HCT116 (cell line): ENCODE data around the gene MAPK6. TPM values are rescaled to one million over a fixed set of nuclear protein-coding genes. Genes with fewer than 3 reads are reported as not detected.

Experiments
- ATAC-seq: fragments of 200-7000 bp; cut with Tn5 transposase; 2 replicates; pipeline ENCODE4 v1.9.1; 2020; ENCODE audit warnings: mild to moderate bottlenecking, moderate library complexity
- BruUV-seq: library from RNA; stranded (reverse); fragments of 400-500 nt; replicated peaks from 2 replicates; lab custom pipeline; 2021; lab: Mats Ljungman, UMichigan
- CTCF ChIA-PET: fragments of 300-600 bp; sonication (Branson Sonifier 250); formaldehyde crosslinking; loops from one replicate; lab custom pipeline; 2021; ENCODE audit warnings: antibody characterized with exemption; lab: Charles Lee
- POLR2A ChIA-PET: fragments of 300-600, 350-600 bp; sonication (Branson Sonifier 250); formaldehyde crosslinking; loops from one replicate; lab custom pipeline; 2021; ENCODE audit warnings: antibody characterized with exemption; lab: Charles Lee
- RAD21 ChIA-PET, 2 experiments: fragments of 300-600 bp; sonication (Branson Sonifier 250); formaldehyde crosslinking; loops; one replicate each; lab custom pipeline; 2023; ENCODE audit warnings: low total read pairs in 2 of 2; ENCODE audit not compliant: uncharacterized antibody in 2 of 2, unreplicated experiment in 2 of 2, low non-redundant PET in 1 of 2; lab: Charles Lee
- DNase-seq: peaks from one replicate; pipeline ENCODE4 v3.0.0-alpha.2; 2010; ENCODE audit warnings: low read depth, low spot score
- H2AFZ ChIP-seq: fragments of 200-600 bp; shearing (Covaris generic), sonication (generic); 2 replicates; pipeline ENCODE4 v1.6.1; 2017; ENCODE audit warnings: low read depth, mixed run types, mixed read lengths, antibody characterized with exemption, low read length; ENCODE audit not compliant: poor library complexity, severe bottlenecking
- H3K27ac ChIP-seq: 2 replicates; pipeline ENCODE4 v1.5.1; 2012; ENCODE audit warnings: low read depth, low read length
- H3K27me3 ChIP-seq: fragments of 200-600 bp; sonication (generic); 2 replicates; pipeline ENCODE4 v1.6.1; 2016; ENCODE audit warnings: mixed run types, low read length, mixed read lengths; ENCODE audit not compliant: insufficient read depth
- H3K36me3 ChIP-seq, 2 experiments: fragments of 200-500 bp in 1 of 2; fragments of 200-600 bp in 1 of 2; sonication (Bioruptor generic) in 1 of 2; sonication (generic) in 1 of 2; 2 replicates each; pipeline versions ENCODE4 v1.5.1 to v1.6.1; 2014 to 2016; ENCODE audit warnings: low read length in 2 of 2, inconsistent platforms in 1 of 2, mixed read lengths in 1 of 2, mixed run types in 1 of 2; ENCODE audit not compliant: insufficient read depth in 2 of 2, control insufficient read depth in 1 of 2
- H3K4me1 ChIP-seq, 2 experiments: fragments of 200-600 bp in 1 of 2; sonication (generic) in 1 of 2; 2 replicates each; pipeline versions ENCODE4 v1.5.1 to v1.6.1; 2012 to 2017; ENCODE audit warnings: low read length in 2 of 2, inconsistent platforms in 1 of 2, mild to moderate bottlenecking in 1 of 2, mixed read lengths in 1 of 2, mixed run types in 1 of 2, moderate library complexity in 1 of 2; ENCODE audit not compliant: insufficient read depth in 2 of 2, control insufficient read depth in 1 of 2
- H3K4me2 ChIP-seq: fragments of 200-600 bp; sonication (generic); 2 replicates; pipeline ENCODE4 v1.6.1; 2017; ENCODE audit warnings: mixed run types, low read length, mixed read lengths
- H3K4me3 ChIP-seq, 2 experiments: fragments of 200-600 bp in 1 of 2; sonication (generic) in 1 of 2; replicated peaks in 1 of 2; 2 replicates each; pipeline ENCODE4 v1.5.1; 2011 to 2016; ENCODE audit warnings: low read length in 2 of 2, control low read depth in 1 of 2, low read depth in 1 of 2, mild to moderate bottlenecking in 1 of 2, mixed read lengths in 1 of 2, mixed run types in 1 of 2
- H3K79me2 ChIP-seq: fragments of 200-600 bp; sonication (generic); 2 replicates; pipeline ENCODE4 v1.6.1; 2017; ENCODE audit warnings: mild to moderate bottlenecking, mixed run types, low read length, moderate library complexity, mixed read lengths; ENCODE audit not compliant: insufficient read depth
- H3K9ac ChIP-seq: fragments of 200-600 bp; sonication (generic); 2 replicates; pipeline ENCODE4 v1.6.1; 2016; ENCODE audit warnings: low read length, mixed read lengths
- H3K9me2 ChIP-seq: fragments of 200-600 bp; sonication (generic), shearing (Covaris generic); 2 replicates; pipeline ENCODE4 v1.6.1; 2017; ENCODE audit warnings: mixed run types, mild to moderate bottlenecking, moderate library complexity; ENCODE audit not compliant: insufficient read depth
- H3K9me3 ChIP-seq, 2 experiments: fragments of 200-500 bp in 1 of 2; fragments of 200-600 bp in 1 of 2; sonication (Bioruptor generic) in 1 of 2; sonication (generic) in 1 of 2; 2 replicates each; pipeline ENCODE4 v1.6.1; 2014 to 2017; ENCODE audit warnings: low read length in 2 of 2, mixed read lengths in 2 of 2, inconsistent platforms in 1 of 2, low read depth in 1 of 2, mild to moderate bottlenecking in 1 of 2, mixed run types in 1 of 2, moderate library complexity in 1 of 2; ENCODE audit not compliant: control insufficient read depth in 1 of 2, insufficient read depth in 1 of 2
- H4K20me1 ChIP-seq: fragments of 200-600 bp; sonication (generic), shearing (Covaris generic); 2 replicates; pipeline ENCODE4 v1.6.1; 2017; ENCODE audit warnings: mixed run types, mild to moderate bottlenecking, moderate library complexity; ENCODE audit not compliant: insufficient read depth
- CBX3 ChIP-seq: IDR thresholded peaks from 2 replicates; pipeline ENCODE4 v1.6.1; 2012; ENCODE audit warnings: low read depth
- EGR1 ChIP-seq: IDR thresholded peaks from 2 replicates; pipeline ENCODE4 v1.6.1; 2012; ENCODE audit warnings: low read depth
- EZH2 ChIP-seq: fragments of 200-600 bp; sonication (generic); IDR thresholded peaks from 2 replicates; pipeline ENCODE4 v1.6.1; 2017; ENCODE audit warnings: antibody characterized with exemption, mixed run types
- FOSL1 ChIP-seq: IDR thresholded peaks from 2 replicates; pipeline ENCODE4 v1.6.1; 2012; ENCODE audit warnings: low read depth
- JUND ChIP-seq: IDR thresholded peaks from 2 replicates; pipeline ENCODE4 v1.6.1; 2012
- POLR2AphosphoS5 ChIP-seq: IDR thresholded peaks from 2 replicates; pipeline ENCODE4 v1.6.1; 2011; ENCODE audit warnings: mild to moderate bottlenecking, low read depth, low read length, moderate library complexity
- RAD21 ChIP-seq: IDR thresholded peaks from 2 replicates; pipeline ENCODE4 v1.6.1; 2012; ENCODE audit warnings: low read depth, mild to moderate bottlenecking
- SIN3A ChIP-seq: IDR thresholded peaks from 2 replicates; pipeline ENCODE4 v1.6.1; 2012; ENCODE audit warnings: low read depth
- SRF ChIP-seq: IDR thresholded peaks from 2 replicates; pipeline ENCODE4 v1.6.1; 2012; ENCODE audit warnings: low read depth
- YY1 ChIP-seq: IDR thresholded peaks from 2 replicates; pipeline ENCODE4 v1.6.1; 2011; ENCODE audit warnings: low read length, low read depth, moderate library complexity, mild to moderate bottlenecking; ENCODE audit not compliant: insufficient replicate concordance; ENCODE audit errors: extremely low read depth
- ZNF274 ChIP-seq: fragments of 200-500 bp; sonication (Bioruptor generic); IDR thresholded peaks from 2 replicates; pipeline ENCODE4 v1.6.1; 2014; ENCODE audit warnings: mild to moderate bottlenecking, low read depth, low read length, inconsistent platforms
- intact Hi-C: fragments of 100-400 bp; cut with micrococcal nuclease; formaldehyde crosslinking; loops from 2 replicates; pipeline ENCODE4 v1.10.0; 2022
- total RNA-seq: library from RNA; stranded (reverse); gene quantifications from one replicate; pipeline ENCODE4 v1.2.1, GENCODE V29; 2021; ENCODE audit not compliant: unreplicated experiment
- TF ChIP-seq, protein P1 (sequence below): IDR thresholded peaks from 2 replicates; pipeline ENCODE4 v1.6.1; 2011; ENCODE audit warnings: mild to moderate bottlenecking, low read length, moderate library complexity; ENCODE audit not compliant: insufficient replicate concordance; ENCODE audit errors: extremely low read depth
- TF ChIP-seq, protein P2 (sequence below), 3 experiments: fragments of 200-600 bp in 1 of 3; sonication (generic) in 1 of 3; IDR thresholded peaks in 2 of 3; conservative IDR thresholded peaks in 1 of 3; 2 replicates each; pipeline ENCODE4 v1.5.1; 2012 to 2017; ENCODE audit warnings: low read depth in 2 of 3, low read length in 2 of 3, antibody characterized with exemption in 1 of 3, borderline replicate concordance in 1 of 3, control low read depth in 1 of 3, mild to moderate bottlenecking in 1 of 3, mixed read lengths in 1 of 3, mixed run types in 1 of 3, moderate library complexity in 1 of 3; ENCODE audit not compliant: insufficient read depth in 1 of 3
- TF ChIP-seq, protein P3 (sequence below): IDR thresholded peaks from 2 replicates; pipeline ENCODE4 v1.6.1; 2012

MAPK6 gene
- total RNA-seq, 1 experiment from 2014 or later, result 57.4 TPM

DNA sequence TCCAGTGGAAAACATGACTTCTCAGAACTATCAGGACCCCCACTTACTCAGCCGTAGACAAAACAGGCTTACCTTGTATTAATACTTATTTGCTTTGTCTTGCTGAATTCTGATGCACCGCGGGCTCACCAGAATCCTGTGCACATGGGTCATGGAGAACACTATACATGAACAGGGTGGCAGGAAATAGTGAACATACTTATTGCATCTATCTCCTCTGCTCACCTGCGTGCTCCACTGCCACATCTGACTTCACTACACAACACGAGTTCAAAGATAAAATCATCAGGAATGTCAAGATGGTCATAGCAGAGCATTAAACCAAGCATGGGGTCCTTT lies 10.7 kb upstream of the MAPK6 start (continued):
- no peak for TF ChIP-seq EZH2
- TF ChIP-seq, protein P1, sequence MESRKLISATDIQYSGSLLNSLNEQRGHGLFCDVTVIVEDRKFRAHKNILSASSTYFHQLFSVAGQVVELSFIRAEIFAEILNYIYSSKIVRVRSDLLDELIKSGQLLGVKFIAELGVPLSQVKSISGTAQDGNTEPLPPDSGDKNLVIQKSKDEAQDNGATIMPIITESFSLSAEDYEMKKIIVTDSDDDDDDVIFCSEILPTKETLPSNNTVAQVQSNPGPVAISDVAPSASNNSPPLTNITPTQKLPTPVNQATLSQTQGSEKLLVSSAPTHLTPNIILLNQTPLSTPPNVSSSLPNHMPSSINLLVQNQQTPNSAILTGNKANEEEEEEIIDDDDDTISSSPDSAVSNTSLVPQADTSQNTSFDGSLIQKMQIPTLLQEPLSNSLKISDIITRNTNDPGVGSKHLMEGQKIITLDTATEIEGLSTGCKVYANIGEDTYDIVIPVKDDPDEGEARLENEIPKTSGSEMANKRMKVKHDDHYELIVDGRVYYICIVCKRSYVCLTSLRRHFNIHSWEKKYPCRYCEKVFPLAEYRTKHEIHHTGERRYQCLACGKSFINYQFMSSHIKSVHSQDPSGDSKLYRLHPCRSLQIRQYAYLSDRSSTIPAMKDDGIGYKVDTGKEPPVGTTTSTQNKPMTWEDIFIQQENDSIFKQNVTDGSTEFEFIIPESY, result no peak
- TF ChIP-seq, protein P2, sequence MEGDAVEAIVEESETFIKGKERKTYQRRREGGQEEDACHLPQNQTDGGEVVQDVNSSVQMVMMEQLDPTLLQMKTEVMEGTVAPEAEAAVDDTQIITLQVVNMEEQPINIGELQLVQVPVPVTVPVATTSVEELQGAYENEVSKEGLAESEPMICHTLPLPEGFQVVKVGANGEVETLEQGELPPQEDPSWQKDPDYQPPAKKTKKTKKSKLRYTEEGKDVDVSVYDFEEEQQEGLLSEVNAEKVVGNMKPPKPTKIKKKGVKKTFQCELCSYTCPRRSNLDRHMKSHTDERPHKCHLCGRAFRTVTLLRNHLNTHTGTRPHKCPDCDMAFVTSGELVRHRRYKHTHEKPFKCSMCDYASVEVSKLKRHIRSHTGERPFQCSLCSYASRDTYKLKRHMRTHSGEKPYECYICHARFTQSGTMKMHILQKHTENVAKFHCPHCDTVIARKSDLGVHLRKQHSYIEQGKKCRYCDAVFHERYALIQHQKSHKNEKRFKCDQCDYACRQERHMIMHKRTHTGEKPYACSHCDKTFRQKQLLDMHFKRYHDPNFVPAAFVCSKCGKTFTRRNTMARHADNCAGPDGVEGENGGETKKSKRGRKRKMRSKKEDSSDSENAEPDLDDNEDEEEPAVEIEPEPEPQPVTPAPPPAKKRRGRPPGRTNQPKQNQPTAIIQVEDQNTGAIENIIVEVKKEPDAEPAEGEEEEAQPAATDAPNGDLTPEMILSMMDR (IDR thresholded peaks at IDR 0.05 in 2 of 3, conservative IDR thresholded peaks at IDR 0.05 in 1 of 3; ENCODE audit: borderline replicate concordance in 1 of 3, insufficient read depth in 1 of 3, low read depth in 2 of 3, low read length in 2 of 3), result no peak
- no peak for TF ChIP-seq RAD21

DNA sequence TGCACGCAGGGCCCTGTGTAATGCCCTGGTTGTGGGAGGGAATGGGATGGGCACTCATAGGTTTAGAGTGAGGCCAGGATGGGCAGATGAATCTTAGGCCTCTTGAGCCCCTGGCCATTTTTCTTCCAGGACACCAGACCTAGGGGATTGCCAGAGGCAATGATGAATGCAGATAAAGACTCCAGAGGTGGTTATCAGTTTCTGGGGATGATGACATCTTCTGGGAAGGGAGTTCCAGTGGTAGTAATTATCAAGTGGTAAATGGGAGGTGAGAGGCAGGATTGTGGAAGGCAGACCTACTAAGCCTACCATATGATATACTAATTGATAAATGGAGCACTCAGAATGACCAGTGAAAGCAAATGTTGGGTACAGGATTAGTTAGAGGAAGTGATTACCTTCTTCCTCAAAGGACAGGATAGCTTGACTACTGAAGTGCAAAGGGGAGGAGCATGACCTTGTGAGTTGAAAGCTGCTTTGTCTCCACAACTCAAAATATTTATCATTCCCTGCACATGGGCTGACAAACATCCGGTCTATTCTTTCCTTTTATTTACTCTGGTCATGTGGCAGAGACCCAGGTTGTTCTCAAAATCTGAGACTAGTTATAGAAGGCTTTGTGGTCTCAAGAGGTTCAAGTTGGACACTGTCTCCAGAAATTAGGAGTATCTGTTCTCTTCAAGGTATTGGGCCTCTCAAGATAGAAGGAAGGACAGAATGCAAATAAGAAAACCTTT lies 10.2 kb upstream of the MAPK6 start:
- no peak overlapping the region for H3K27ac ChIP-seq
- H3K9ac ChIP-seq, result no peak overlapping the region
- ATAC-seq (no peak), DNase-seq (no peak)
- no peaks in the 10 kb centered on the region for H3K9me2 ChIP-seq
- no TSS peak for BruUV-seq
- H3K4me2 ChIP-seq, result no peak overlapping the region
- H3K36me3 ChIP-seq, result no peaks in the 10 kb centered on the region
- intact Hi-C loops, result no loop called here
- CTCF ChIA-PET, result no interaction called here
- no peaks in the 10 kb centered on the region for H3K9me3 ChIP-seq
- POLR2A ChIA-PET, result no interaction called here
- H2AFZ ChIP-seq, result no peak overlapping the region
- RAD21 ChIA-PET, result no interaction called here
- no peaks in the 10 kb centered on the region for H3K27me3 ChIP-seq
- H3K4me3 ChIP-seq, result no peak overlapping the region
- no peak for TF ChIP-seq FOSL1
- TF ChIP-seq, protein P1, result no peak
- TF ChIP-seq, protein P3, sequence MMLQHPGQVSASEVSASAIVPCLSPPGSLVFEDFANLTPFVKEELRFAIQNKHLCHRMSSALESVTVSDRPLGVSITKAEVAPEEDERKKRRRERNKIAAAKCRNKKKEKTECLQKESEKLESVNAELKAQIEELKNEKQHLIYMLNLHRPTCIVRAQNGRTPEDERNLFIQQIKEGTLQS, result no peak
- TF ChIP-seq POLR2AphosphoS5, result no peak
- no peak for TF ChIP-seq EGR1
- TF ChIP-seq, protein P2 (IDR thresholded peaks at IDR 0.05 in 2 of 3, conservative IDR thresholded peaks at IDR 0.05 in 1 of 3; ENCODE audit: borderline replicate concordance in 1 of 3, insufficient read depth in 1 of 3, low read depth in 2 of 3, low read length in 2 of 3), result no peak
- TF ChIP-seq SRF, result no peak
- TF ChIP-seq SIN3A, result no peak
- no peak for TF ChIP-seq CBX3
- TF ChIP-seq EZH2, result no peak
- no peak for TF ChIP-seq JUND
- no peak for TF ChIP-seq RAD21
- TF ChIP-seq ZNF274, result no peak
- no peak for TF ChIP-seq YY1
- peaks cover 13 to 28% of the 10 kb centered on the region in 2 experiments; a peak in 3 of 4 replicates for H3K4me1 ChIP-seq
- no peaks in the 10 kb centered on the region for H4K20me1 ChIP-seq
- H3K79me2 ChIP-seq, result no peaks in the 10 kb centered on the region
